Measurements from ENCODE around the gene TXNDC11.

Gene TXNDC11

GRCh38 chr16:11689031-11689840 lies 53.4 kb downstream of the TXNDC11 start:
- DNase-seq (ENCODE audit: low read depth), result no peak
- TF ChIP-seq, protein P1, sequence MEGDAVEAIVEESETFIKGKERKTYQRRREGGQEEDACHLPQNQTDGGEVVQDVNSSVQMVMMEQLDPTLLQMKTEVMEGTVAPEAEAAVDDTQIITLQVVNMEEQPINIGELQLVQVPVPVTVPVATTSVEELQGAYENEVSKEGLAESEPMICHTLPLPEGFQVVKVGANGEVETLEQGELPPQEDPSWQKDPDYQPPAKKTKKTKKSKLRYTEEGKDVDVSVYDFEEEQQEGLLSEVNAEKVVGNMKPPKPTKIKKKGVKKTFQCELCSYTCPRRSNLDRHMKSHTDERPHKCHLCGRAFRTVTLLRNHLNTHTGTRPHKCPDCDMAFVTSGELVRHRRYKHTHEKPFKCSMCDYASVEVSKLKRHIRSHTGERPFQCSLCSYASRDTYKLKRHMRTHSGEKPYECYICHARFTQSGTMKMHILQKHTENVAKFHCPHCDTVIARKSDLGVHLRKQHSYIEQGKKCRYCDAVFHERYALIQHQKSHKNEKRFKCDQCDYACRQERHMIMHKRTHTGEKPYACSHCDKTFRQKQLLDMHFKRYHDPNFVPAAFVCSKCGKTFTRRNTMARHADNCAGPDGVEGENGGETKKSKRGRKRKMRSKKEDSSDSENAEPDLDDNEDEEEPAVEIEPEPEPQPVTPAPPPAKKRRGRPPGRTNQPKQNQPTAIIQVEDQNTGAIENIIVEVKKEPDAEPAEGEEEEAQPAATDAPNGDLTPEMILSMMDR (conservative IDR thresholded peaks at IDR 0.05; ENCODE audit: low read depth, low read length), result no peak
- H3K4me3 ChIP-seq (ENCODE audit: low read length), result no peak overlapping the region

DNA sequence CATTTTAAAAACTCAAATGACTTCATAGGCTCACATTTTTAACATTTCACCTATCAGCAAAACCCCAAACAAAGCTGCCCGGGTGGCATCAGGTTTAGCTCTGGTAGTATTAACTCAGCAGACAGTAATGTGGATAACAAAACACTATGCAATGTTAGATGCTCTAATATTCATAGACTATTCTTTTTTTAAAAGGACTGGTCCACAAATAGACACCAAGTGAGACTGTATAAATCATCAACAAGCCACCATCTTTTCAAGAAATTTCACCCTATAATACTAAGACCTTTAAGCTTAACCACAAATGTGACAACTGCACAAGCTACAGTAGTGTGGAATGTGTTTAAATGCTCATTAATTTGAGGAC lies 54.2 kb downstream of the TXNDC11 start:
- TF ChIP-seq, protein P1 (conservative IDR thresholded peaks at IDR 0.05; ENCODE audit: low read depth, low read length), result no peak
- DNase-seq (ENCODE audit: low read depth), result no peak

DNA sequence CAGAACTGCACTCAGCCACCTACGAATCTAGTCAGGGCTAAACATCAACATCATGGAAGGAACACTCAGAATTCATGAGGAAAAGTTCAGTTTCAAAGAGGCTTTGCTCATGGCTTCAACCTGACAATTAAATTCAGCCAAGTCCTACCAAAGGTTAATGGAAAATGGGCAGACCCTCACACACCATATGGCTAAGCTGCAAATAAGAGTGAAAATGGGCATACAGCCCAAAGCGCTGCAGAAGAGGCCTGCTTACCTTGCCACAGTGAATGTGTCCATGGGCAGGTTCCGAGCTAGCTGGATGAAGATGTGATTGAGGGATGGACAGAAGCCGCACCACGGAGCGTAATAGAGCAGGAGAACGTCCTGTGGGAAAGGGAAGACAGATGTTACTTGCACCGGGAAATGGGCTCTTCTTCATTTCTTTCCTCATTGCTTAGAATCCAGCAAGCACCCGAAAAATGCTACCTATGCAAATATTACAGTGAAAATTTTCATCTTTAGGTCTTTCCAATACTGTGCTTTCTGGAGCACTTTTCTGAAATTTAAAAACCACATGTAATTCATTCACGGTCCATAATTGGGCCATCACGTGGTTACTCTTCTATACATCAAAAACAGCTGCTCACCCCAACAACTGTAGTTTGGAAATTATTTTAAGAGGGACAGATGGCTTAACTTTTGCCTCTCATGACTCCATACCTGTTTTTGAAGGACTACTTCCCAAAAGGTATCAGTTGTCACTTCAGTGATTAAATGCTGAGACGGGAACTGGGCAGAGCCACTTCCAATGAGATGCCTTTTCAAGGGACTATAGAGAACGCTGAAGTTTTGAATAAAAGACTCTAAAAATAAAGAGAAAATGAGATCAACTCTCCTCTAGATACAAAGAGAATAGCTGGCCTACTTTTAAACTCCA lies 54.8 kb downstream of the TXNDC11 start:
- no peak overlapping the region for H3K4me3 ChIP-seq (ENCODE audit: low read length)
- TF ChIP-seq, protein P1 (conservative IDR thresholded peaks at IDR 0.05; ENCODE audit: low read depth, low read length), result no peak
- no peak for DNase-seq (ENCODE audit: low read depth)

More for the DNA sequence above, 54.2 kb downstream of the TXNDC11 start:
- no peak overlapping the region for H3K4me3 ChIP-seq (ENCODE audit: low read length)

DNA sequence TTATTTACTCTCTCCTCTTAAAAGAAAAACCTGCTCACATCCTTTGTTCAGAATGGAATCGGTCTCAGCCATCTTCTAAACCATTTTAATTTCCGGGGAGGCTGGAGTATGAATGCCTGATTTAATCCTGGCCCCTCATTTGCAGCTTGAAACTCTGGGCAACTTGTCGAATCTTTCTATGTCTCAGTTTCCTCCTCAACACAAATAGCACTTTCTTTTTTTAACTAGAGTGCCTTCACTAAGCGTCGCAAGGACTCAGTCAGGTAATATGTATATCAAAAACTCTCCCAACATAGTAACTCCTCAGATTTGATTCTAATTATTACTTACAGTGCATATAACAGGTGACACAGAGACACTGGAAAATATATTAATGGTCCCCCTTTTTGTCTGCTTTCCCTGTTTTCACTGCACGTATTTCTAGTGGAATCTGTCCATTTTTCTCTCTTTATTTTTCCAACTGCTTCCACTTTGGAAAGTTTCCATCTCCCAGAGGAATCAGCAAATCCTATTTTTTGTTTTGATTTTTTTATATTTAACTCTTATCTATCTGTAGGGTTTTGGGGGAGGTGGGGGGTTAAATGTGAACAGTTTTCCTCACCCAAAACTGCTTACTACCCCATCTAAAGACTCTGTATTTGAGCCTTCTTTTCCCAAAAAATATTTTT lies 55.8 kb downstream of the TXNDC11 start:
- TF ChIP-seq, protein P1 (conservative IDR thresholded peaks at IDR 0.05; ENCODE audit: low read depth, low read length), result no peak
- no peak overlapping the region for H3K4me3 ChIP-seq (ENCODE audit: low read length)
- no peak for DNase-seq (ENCODE audit: low read depth)

DNA sequence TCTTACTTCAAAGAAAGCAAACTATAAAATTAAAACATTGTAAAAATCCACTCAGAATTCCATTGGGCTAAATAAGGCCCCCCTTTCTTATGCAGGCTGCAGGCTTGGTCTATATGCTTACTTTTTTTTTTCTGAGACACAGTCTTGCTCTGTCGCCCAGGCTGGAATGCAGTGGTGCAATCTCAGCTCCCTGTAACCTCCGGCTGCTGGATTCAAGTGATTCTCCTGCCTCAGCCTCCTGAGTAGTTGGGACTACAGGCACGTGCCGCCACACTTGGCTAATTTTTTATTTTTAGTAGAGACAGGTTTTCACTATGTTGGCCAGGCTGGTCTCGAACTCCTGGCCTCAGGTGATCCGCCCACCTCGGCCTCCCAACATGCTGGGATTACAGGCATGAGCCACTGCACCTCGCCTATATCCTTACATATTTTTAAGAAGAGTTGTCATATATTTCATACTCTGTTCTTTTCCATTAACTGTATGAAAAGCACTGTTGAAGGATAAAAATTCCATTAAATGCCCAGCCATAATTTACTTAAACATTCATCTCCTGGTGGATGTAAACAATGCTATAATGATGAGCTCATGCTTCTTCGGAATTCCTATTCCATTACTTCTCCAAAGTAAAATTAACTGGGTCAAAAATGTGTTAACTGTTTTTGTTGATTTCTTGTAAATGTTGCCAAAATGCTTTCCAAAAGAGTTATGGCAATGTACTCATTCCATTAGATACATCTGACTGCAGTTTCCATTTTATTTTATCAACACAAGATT lies 56.6 kb downstream of the TXNDC11 start:
- H3K4me3 ChIP-seq (ENCODE audit: low read length), result no peak overlapping the region
- DNase-seq (ENCODE audit: low read depth), result no peak
- TF ChIP-seq, protein P1 (conservative IDR thresholded peaks at IDR 0.05; ENCODE audit: low read depth, low read length), result no peak

GRCh38 chr16:11684231-11685025 lies 58.2 kb downstream of the TXNDC11 start:
- no peak overlapping the region for H3K4me3 ChIP-seq (ENCODE audit: low read length)
- TF ChIP-seq, protein P1 (conservative IDR thresholded peaks at IDR 0.05; ENCODE audit: low read depth, low read length), result no peak
- DNase-seq (ENCODE audit: low read depth), result no peak
